Measurements from ENCODE around the gene ABHD11.
"Not testable (repeated sequence)": the region's sequence is repeated elsewhere in the genome, so short reads cannot be mapped to it uniquely, and the experiment has no call there.

Gene ABHD11

GRCh38 chr7:73718438-73718881 lies 20.1 kb downstream of the ABHD11 start:
- Histone ChIP-seq H3K27me3 (ENCODE audit: control insufficient read depth, insufficient read depth, low read length) (peaks cover 17% of the 10 kb centered on the region; the same call in 1 of the 2 replicates), H3K27ac (ENCODE audit: low read depth, low read length) (no peak overlapping the region), H3K9me3 (ENCODE audit: control insufficient read depth, insufficient read depth, low read length) (no peaks in the 10 kb centered on the region), H3K36me3 (ENCODE audit: control insufficient read depth, insufficient read depth, low read length) (no peaks in the 10 kb centered on the region), H3K4me1 (ENCODE audit: control insufficient read depth, insufficient read depth, low read length) (no peaks in the 10 kb centered on the region), H3K9ac (ENCODE audit: low read depth, low read length) (no peak overlapping the region), H3K4me3 (ENCODE audit: low read depth, low read length) (peak overlapping the region; percentile 76; the same call in 1 of the 2 replicates)

- Histone ChIP-seq H3K4me1 (ENCODE audit: control insufficient read depth, insufficient read depth, low read length) (no peaks in the 10 kb centered on the region), H3K9ac (ENCODE audit: low read depth, low read length) (no peak overlapping the region), H3K36me3 (ENCODE audit: control insufficient read depth, insufficient read depth, low read length) (no peaks in the 10 kb centered on the region), H3K9me3 (ENCODE audit: control insufficient read depth, insufficient read depth, low read length) (no peaks in the 10 kb centered on the region), H3K4me3 (ENCODE audit: low read depth, low read length) (no peak overlapping the region), H3K27me3 (ENCODE audit: control insufficient read depth, insufficient read depth, low read length) (peaks cover 17% of the 10 kb centered on the region; the same call in 1 of the 2 replicates), H3K27ac (ENCODE audit: low read depth, low read length) (no peak overlapping the region)
These were observed 20.6 kb downstream of the ABHD11 start for GRCh38 chr7:73717991-73718405.

GRCh38 chr7:73717025-73717807 lies 21.4 kb downstream of the ABHD11 start:
- H3K9ac ChIP-seq (ENCODE audit: low read depth, low read length): no peak overlapping the region
- H3K4me3 ChIP-seq (ENCODE audit: low read depth, low read length): no peak overlapping the region
- H3K27me3 ChIP-seq (ENCODE audit: control insufficient read depth, insufficient read depth, low read length): peaks cover 17% of the 10 kb centered on the region; the same call in 1 of the 2 replicates
- no peaks in the 10 kb centered on the region for H3K9me3 ChIP-seq (ENCODE audit: control insufficient read depth, insufficient read depth, low read length)
- H3K4me1 ChIP-seq (ENCODE audit: control insufficient read depth, insufficient read depth, low read length): no peaks in the 10 kb centered on the region
- H3K27ac ChIP-seq (ENCODE audit: low read depth, low read length): no peak overlapping the region
- no peaks in the 10 kb centered on the region for H3K36me3 ChIP-seq (ENCODE audit: control insufficient read depth, insufficient read depth, low read length)

GRCh38 chr7:73716318-73716890 lies 22.2 kb downstream of the ABHD11 start:
- Histone ChIP-seq H3K9me3 (ENCODE audit: control insufficient read depth, insufficient read depth, low read length) (no peaks in the 10 kb centered on the region), H3K36me3 (ENCODE audit: control insufficient read depth, insufficient read depth, low read length) (no peaks in the 10 kb centered on the region), H3K4me1 (ENCODE audit: control insufficient read depth, insufficient read depth, low read length) (no peaks in the 10 kb centered on the region), H3K27ac (ENCODE audit: low read depth, low read length) (no peak overlapping the region), H3K9ac (ENCODE audit: low read depth, low read length) (no peak overlapping the region), H3K27me3 (ENCODE audit: control insufficient read depth, insufficient read depth, low read length) (peaks cover 17% of the 10 kb centered on the region; the same call in 1 of the 2 replicates), H3K4me3 (ENCODE audit: low read depth, low read length) (no peak overlapping the region)

GRCh38 chr7:73715648-73716317 lies 22.8 kb downstream of the ABHD11 start:
- Histone ChIP-seq H3K4me1 (ENCODE audit: control insufficient read depth, insufficient read depth, low read length) (no peaks in the 10 kb centered on the region), H3K27me3 (ENCODE audit: control insufficient read depth, insufficient read depth, low read length) (peaks cover 17% of the 10 kb centered on the region; the same call in 1 of the 2 replicates), H3K9ac (ENCODE audit: low read depth, low read length) (no peak overlapping the region), H3K4me3 (ENCODE audit: low read depth, low read length) (no peak overlapping the region), H3K9me3 (ENCODE audit: control insufficient read depth, insufficient read depth, low read length) (no peaks in the 10 kb centered on the region), H3K36me3 (ENCODE audit: control insufficient read depth, insufficient read depth, low read length) (no peaks in the 10 kb centered on the region), H3K27ac (ENCODE audit: low read depth, low read length) (no peak overlapping the region)

GRCh38 chr7:73713319-73713718 lies 25.3 kb downstream of the ABHD11 start:
- not testable (repeated sequence) for H3K4me1 ChIP-seq (ENCODE audit: control insufficient read depth, insufficient read depth, low read length); H3K9me3 ChIP-seq (ENCODE audit: control insufficient read depth, insufficient read depth, low read length); H3K27ac ChIP-seq (ENCODE audit: low read depth, low read length); H3K9ac ChIP-seq (ENCODE audit: low read depth, low read length); H3K36me3 ChIP-seq (ENCODE audit: control insufficient read depth, insufficient read depth, low read length); H3K4me3 ChIP-seq (ENCODE audit: low read depth, low read length); H3K27me3 ChIP-seq (ENCODE audit: control insufficient read depth, insufficient read depth, low read length)

GRCh38 chr7:73712773-73713172 lies 25.8 kb downstream of the ABHD11 start:
- no peaks in the 10 kb centered on the region for H3K4me1 ChIP-seq (ENCODE audit: control insufficient read depth, insufficient read depth, low read length)

GRCh38 chr7:73708961-73709549 lies 29.5 kb downstream of the ABHD11 start:
- no peak overlapping the region for H3K9ac ChIP-seq (ENCODE audit: low read depth, low read length)
- H3K4me1 ChIP-seq (ENCODE audit: control insufficient read depth, insufficient read depth, low read length): 0 out of 2 replicates have a peak, but pooled peaks cover 7% of the 10 kb centered on the region
- no peak overlapping the region for H3K27ac ChIP-seq (ENCODE audit: low read depth, low read length)
- no peaks in the 10 kb centered on the region for H3K36me3 ChIP-seq (ENCODE audit: control insufficient read depth, insufficient read depth, low read length)
- no peaks in the 10 kb centered on the region for H3K27me3 ChIP-seq (ENCODE audit: control insufficient read depth, insufficient read depth, low read length)
- H3K9me3 ChIP-seq (ENCODE audit: control insufficient read depth, insufficient read depth, low read length): no peaks in the 10 kb centered on the region
- no peak overlapping the region for H3K4me3 ChIP-seq (ENCODE audit: low read depth, low read length)

More at GRCh38 chr7:73712773-73713172, 25.8 kb downstream of the ABHD11 start:
- Histone ChIP-seq H3K9me3 (ENCODE audit: control insufficient read depth, insufficient read depth, low read length) (no peaks in the 10 kb centered on the region), H3K36me3 (ENCODE audit: control insufficient read depth, insufficient read depth, low read length) (no peaks in the 10 kb centered on the region), H3K27me3 (ENCODE audit: control insufficient read depth, insufficient read depth, low read length) (no peaks in the 10 kb centered on the region), H3K4me3 (ENCODE audit: low read depth, low read length) (no peak overlapping the region), H3K27ac (ENCODE audit: low read depth, low read length) (no peak overlapping the region), H3K9ac (ENCODE audit: low read depth, low read length) (no peak overlapping the region)

- H3K27me3 ChIP-seq (ENCODE audit: control insufficient read depth, insufficient read depth, low read length): no peaks in the 10 kb centered on the region
- H3K4me3 ChIP-seq (ENCODE audit: low read depth, low read length): no peak overlapping the region
- H3K4me1 ChIP-seq (ENCODE audit: control insufficient read depth, insufficient read depth, low read length): peaks cover 15% of the 10 kb centered on the region; the same call in 1 of the 2 replicates
- peaks cover 5% of the 10 kb centered on the region; the same call in 1 of the 2 replicates for H3K36me3 ChIP-seq (ENCODE audit: control insufficient read depth, insufficient read depth, low read length)
- H3K9me3 ChIP-seq (ENCODE audit: control insufficient read depth, insufficient read depth, low read length): no peaks in the 10 kb centered on the region
- no peak overlapping the region for H3K27ac ChIP-seq (ENCODE audit: low read depth, low read length)
- no peak overlapping the region for H3K9ac ChIP-seq (ENCODE audit: low read depth, low read length)
These were observed 31.5 kb downstream of the ABHD11 start for GRCh38 chr7:73707045-73707631.

- Histone ChIP-seq H3K27ac (ENCODE audit: low read depth, low read length) (no peak overlapping the region), H3K4me3 (ENCODE audit: low read depth, low read length) (no peak overlapping the region), H3K4me1 (ENCODE audit: control insufficient read depth, insufficient read depth, low read length) (peaks cover 15% of the 10 kb centered on the region; the same call in 1 of the 2 replicates), H3K9ac (ENCODE audit: low read depth, low read length) (no peak overlapping the region), H3K27me3 (ENCODE audit: control insufficient read depth, insufficient read depth, low read length) (no peaks in the 10 kb centered on the region), H3K9me3 (ENCODE audit: control insufficient read depth, insufficient read depth, low read length) (no peaks in the 10 kb centered on the region), H3K36me3 (ENCODE audit: control insufficient read depth, insufficient read depth, low read length) (peaks cover 5% of the 10 kb centered on the region; the same call in 1 of the 2 replicates)
These were observed 32.2 kb downstream of the ABHD11 start for GRCh38 chr7:73706126-73707044.

Measured in HUES48 (cell line).